Fibroblast of pulmonary artery (primary cell): ENCODE results near the gene ASPDH.

Source experiments
- DNase-seq: peaks from one replicate; pipeline ENCODE4 v3.0.0-alpha.2; 2010; ENCODE audit warnings: low read depth
- H3K4me3 ChIP-seq: replicated peaks from 2 replicates; pipeline ENCODE4 v1.5.1; 2011; ENCODE audit warnings: low read depth, mild to moderate bottlenecking, control low read depth, low read length, moderate library complexity
- TF ChIP-seq, protein P1 (sequence below): IDR thresholded peaks from 2 replicates; pipeline ENCODE4 v1.5.1; 2011; ENCODE audit warnings: mild to moderate bottlenecking, control low read depth, low read length, inconsistent platforms; ENCODE audit errors: missing control alignments

ASPDH gene

DNA sequence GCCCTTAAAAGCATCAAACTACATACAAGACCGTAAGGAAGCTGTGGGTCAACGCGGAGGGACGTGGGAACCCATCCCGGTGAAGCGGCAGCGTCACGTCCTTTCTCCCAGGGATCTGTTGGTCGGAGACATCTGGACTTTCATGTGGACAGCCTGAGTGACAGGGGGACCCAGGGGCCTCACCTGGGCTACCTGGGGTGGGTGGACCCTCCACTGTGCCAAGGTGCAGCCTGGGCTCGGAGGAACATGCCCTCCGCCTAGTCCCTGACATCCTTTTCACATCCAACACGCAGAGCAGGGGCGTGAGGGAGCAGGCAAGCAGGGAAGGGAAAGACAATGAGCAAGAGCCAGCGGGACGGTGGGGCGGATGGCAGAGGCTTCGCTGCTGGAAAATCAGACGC, 23.3 kb downstream of the ASPDH start:
- no peak for DNase-seq
- TF ChIP-seq, protein P1, sequence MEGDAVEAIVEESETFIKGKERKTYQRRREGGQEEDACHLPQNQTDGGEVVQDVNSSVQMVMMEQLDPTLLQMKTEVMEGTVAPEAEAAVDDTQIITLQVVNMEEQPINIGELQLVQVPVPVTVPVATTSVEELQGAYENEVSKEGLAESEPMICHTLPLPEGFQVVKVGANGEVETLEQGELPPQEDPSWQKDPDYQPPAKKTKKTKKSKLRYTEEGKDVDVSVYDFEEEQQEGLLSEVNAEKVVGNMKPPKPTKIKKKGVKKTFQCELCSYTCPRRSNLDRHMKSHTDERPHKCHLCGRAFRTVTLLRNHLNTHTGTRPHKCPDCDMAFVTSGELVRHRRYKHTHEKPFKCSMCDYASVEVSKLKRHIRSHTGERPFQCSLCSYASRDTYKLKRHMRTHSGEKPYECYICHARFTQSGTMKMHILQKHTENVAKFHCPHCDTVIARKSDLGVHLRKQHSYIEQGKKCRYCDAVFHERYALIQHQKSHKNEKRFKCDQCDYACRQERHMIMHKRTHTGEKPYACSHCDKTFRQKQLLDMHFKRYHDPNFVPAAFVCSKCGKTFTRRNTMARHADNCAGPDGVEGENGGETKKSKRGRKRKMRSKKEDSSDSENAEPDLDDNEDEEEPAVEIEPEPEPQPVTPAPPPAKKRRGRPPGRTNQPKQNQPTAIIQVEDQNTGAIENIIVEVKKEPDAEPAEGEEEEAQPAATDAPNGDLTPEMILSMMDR = no peak
- H3K4me3 ChIP-seq = no peak overlapping the region

DNA sequence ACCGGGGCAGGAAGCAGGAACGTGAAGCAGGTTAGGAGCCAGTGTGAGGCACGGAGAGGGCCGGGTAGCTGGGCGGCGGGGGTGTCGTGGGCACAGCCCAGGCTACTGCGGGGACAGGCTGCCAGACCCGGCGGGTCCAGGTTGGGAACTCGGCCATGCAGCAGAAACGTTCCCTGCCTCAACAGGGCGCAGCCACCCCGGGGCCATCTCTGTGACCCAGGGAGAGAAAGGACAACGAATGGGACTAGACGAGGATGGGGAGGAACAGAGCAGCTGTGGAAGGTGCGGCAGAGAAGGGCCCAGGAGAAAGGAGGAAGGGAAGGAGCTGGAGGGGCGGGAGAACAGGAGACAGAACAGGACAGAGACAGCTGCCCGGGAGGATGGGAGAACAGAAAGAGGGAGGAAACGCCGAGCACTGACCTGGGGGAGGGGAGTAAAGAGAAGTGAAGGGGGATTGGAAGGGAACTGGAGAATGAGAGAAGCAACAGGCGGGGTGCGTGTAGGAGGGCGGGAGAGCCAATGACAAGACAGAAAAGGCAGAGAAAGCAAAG, 24.2 kb downstream of the ASPDH start:
- no peak for DNase-seq
- TF ChIP-seq, protein P1 = no peak

DNA sequence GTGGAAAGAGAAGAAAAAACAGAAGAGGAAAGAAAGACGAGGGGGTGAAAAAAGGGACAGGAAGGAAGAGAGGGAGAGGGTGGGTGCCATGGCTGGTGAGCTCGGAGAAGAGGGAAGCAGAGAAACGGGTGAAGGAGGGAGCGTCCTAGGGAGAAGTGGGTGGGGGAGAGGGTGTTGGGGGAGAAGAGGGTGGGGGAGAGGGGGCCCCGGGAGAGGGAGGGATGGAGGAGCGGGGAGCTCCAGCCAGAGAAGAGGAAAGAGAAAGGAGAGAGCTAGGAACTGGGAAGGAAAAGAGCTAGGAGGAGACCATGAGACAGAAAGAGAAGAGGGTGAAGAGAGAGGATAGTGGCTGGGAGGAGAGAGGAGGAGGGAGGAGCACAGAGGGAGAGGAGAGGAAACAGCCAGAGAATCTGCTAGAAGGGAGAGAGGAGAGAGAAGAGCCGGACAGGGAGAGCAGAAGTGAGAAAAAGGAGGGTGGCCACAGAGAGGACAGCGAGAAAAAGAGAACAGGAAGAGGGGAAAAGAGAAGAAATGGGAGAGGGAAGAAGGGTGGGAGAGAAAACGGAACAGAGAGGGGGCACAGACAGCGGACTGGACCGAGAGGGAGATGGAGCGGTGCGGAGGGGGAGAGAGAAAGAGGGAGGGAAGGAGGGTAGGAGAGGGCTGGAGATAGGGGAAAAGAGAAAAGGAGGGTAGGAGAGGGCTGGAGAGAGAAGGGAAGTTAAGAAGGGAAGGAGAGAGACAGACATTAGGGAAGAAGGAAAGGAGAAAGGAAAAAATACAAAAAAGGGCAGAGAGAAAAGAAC, 25.1 kb downstream of the ASPDH start:
- TF ChIP-seq, protein P1 = no peak
- DNase-seq = no peak
- no peak overlapping the region for H3K4me3 ChIP-seq

More for the DNA sequence above, 24.2 kb downstream of the ASPDH start:
- no peak overlapping the region for H3K4me3 ChIP-seq

DNA sequence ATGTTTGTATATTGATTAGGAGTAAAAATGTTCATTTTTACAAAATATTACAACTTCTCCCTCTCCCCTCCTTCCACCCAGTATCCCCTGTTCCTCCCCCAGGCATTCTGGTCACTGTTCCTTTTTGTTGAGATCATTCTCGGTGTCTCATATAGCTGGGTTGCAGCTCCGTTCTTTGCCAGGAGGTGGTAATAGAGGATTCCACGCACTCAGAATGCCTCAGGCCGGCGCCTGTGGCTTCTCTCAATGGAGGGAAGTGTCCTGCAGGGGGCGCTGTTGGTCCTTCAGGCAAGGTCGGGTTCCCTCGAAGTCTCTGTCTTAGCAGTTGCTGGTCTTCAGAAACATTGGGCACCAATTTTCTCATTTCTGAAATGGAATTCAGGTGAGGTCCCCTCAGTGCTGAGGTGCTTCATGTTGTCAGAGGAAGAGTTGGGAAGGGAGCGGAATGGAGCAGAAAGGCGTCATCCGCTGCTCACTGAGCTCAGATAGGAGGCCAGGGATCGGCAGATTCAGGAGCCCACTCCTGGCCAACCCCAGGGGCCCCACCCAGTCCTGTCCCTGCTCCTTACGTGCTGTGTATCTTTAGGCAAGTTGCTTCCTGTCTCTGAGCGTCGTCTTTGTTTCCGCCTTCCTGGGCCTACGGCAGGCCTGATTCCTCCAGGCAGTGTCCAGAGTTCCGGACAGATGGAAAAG, 26.7 kb downstream of the ASPDH start:
- TF ChIP-seq, protein P1 = peak; percentile 49
- peak; percentile 43 for DNase-seq
- no peak overlapping the region for H3K4me3 ChIP-seq

DNA sequence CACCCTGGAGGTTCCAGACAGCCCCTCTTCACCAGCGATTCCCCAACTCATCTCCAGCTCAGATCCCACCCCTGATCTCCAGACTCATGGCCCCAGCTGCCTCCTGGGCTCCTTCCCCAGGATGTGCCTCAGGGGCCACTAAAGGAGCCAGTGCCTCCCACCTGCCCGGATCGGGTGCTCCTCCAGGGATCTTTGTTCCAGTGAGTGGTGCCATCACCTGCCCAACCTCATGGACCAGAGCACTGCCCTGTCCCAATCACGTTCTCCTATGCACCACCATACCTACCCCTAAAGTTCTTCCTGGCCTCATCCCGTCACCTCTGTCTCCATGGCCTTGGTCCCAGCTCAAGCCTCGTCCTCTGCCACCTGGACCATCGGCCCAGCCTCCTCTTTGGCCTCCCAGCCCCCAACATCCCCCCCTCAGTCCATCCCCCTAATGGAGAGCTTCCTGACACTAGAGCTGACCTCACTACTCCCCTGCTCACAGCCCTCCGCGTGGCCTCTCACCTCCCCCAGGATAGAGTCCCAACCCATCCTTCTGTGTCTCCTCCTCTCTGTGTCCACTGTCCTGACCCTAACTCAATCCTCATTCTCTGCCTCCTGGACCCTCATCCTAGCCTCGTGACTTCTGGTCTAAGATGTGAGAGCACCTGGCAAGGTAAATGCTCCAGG, 28.3 kb downstream of the ASPDH start:
- no peak for DNase-seq
- no peak overlapping the region for H3K4me3 ChIP-seq
- TF ChIP-seq, protein P1 = no peak

DNA sequence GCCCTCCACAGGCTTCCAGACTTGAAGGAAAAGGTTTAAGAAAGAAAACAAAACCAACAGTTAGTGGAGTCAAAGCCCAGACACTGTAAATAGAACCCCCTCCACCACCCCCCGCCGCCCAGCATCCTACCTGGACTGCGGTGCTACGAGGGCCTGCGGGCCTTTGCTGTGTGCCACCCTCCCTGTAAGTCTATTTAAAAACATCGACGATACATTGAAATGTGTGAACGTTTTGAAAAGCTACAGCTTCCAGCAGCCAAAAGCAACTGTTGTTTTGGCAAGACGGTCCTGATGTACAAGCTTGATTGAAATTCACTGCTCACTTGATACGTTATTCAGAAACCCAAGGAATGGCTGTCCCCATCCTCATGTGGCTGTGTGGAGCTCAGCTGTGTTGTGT, 30.8 kb downstream of the ASPDH start:
- TF ChIP-seq, protein P1 = no peak
- no peak overlapping the region for H3K4me3 ChIP-seq
- DNase-seq = no peak
